Liver (tissue), 9 donors: ENCODE data around the gene ATP5F1D. TPM values are rescaled to one million over a fixed set of nuclear protein-coding genes. Genes with fewer than 3 reads are reported as not detected.

Experiments used
- DNase-seq: peaks from one replicate; pipeline ENCODE4 v3.0.0-alpha.2; 2017; ENCODE audit warnings: low spot score
- H3K27ac ChIP-seq, 2 donors: one replicate each; pipeline ENCODE4 v1.7.0; 2013; ENCODE audit warnings: inconsistent platforms in 2 of 2, low read length in 2 of 2, control low read depth in 1 of 2, low read depth in 1 of 2, mild to moderate bottlenecking in 1 of 2
- H3K27me3 ChIP-seq, 4 donors: one replicate each; pipeline versions ENCODE4 v1.6.1 to v1.7.0; 2013; ENCODE audit warnings: low read length in 3 of 4, inconsistent platforms in 1 of 4, mild to moderate bottlenecking in 1 of 4, moderate library complexity in 1 of 4; ENCODE audit not compliant: control insufficient read depth in 4 of 4, insufficient read depth in 4 of 4
- H3K36me3 ChIP-seq, 4 donors: one replicate each; pipeline versions ENCODE4 v1.6.1 to v1.7.0; 2013; ENCODE audit warnings: low read length in 3 of 4, mild to moderate bottlenecking in 3 of 4, low read depth in 1 of 4, moderate library complexity in 1 of 4; ENCODE audit not compliant: control insufficient read depth in 4 of 4, insufficient read depth in 3 of 4
- H3K4me1 ChIP-seq, 4 donors: one replicate each; pipeline versions ENCODE4 v1.6.1 to v1.7.0; 2013; ENCODE audit warnings: low read length in 3 of 4, mild to moderate bottlenecking in 3 of 4, moderate library complexity in 1 of 4; ENCODE audit not compliant: control insufficient read depth in 4 of 4, insufficient read depth in 4 of 4
- H3K4me3 ChIP-seq, 3 donors: one replicate each; pipeline versions ENCODE4 v1.6.1 to v1.7.0; 2013; ENCODE audit warnings: low read length in 3 of 3, control low read depth in 1 of 3, low read depth in 1 of 3, mild to moderate bottlenecking in 1 of 3
- H3K9ac ChIP-seq, 2 donors: one replicate each; pipeline ENCODE4 v1.7.0; 2013; ENCODE audit warnings: low read length in 2 of 2, mild to moderate bottlenecking in 2 of 2, moderate library complexity in 2 of 2, control low read depth in 1 of 2, low read depth in 1 of 2
- H3K9me3 ChIP-seq, 4 donors: one replicate each; pipeline versions ENCODE4 v1.6.1 to v1.7.0; 2013; ENCODE audit warnings: low read length in 3 of 4; ENCODE audit not compliant: control insufficient read depth in 4 of 4
- EGR1 ChIP-seq, 2 donors: IDR thresholded peaks; 2 replicates each; pipeline ENCODE4 v1.6.1; 2016 to 2018; ENCODE audit warnings: antibody characterized with exemption in 2 of 2, low read depth in 2 of 2
- FOXA1 ChIP-seq: IDR thresholded peaks from 2 replicates; pipeline ENCODE4 v1.6.1; 2016; ENCODE audit warnings: antibody characterized with exemption
- FOXA2 ChIP-seq: IDR thresholded peaks from 2 replicates; pipeline ENCODE4 v1.6.1; 2016; ENCODE audit warnings: antibody characterized with exemption
- GABPA ChIP-seq, 2 donors: IDR thresholded peaks in 1 of 2; conservative IDR thresholded peaks in 1 of 2; 2 replicates each; pipeline ENCODE4 v1.6.1; 2016; ENCODE audit warnings: antibody characterized with exemption in 2 of 2, mild to moderate bottlenecking in 1 of 2, moderate library complexity in 1 of 2
- HNF4A ChIP-seq, 2 donors: conservative IDR thresholded peaks; 2 replicates each; pipeline ENCODE4 v1.6.1; 2016; ENCODE audit warnings: antibody characterized with exemption in 2 of 2, mild to moderate bottlenecking in 2 of 2
- HNF4G ChIP-seq: IDR thresholded peaks from 2 replicates; pipeline ENCODE4 v1.6.1; 2016; ENCODE audit warnings: antibody characterized with exemption
- JUND ChIP-seq, 2 donors: IDR thresholded peaks; 2 replicates each; pipeline ENCODE4 v1.6.1; 2016; ENCODE audit warnings: antibody characterized with exemption in 2 of 2
- NR2F2 ChIP-seq: IDR thresholded peaks from 2 replicates; pipeline ENCODE4 v1.6.1; 2016; ENCODE audit warnings: antibody characterized with exemption
- RAD21 ChIP-seq, 2 donors: IDR thresholded peaks; 2 replicates each; pipeline ENCODE4 v1.6.1; 2016; ENCODE audit warnings: antibody characterized with exemption in 2 of 2, mild to moderate bottlenecking in 2 of 2
- RXRA ChIP-seq, 2 donors: IDR thresholded peaks; 2 replicates each; pipeline ENCODE4 v1.6.1; 2017 to 2018; ENCODE audit warnings: antibody characterized with exemption in 2 of 2, mild to moderate bottlenecking in 1 of 2
- SP1 ChIP-seq: IDR thresholded peaks from 2 replicates; pipeline ENCODE4 v1.6.1; 2018; ENCODE audit warnings: antibody characterized with exemption, mild to moderate bottlenecking
- TAF1 ChIP-seq: conservative IDR thresholded peaks from 2 replicates; pipeline ENCODE4 v1.6.1; 2016; ENCODE audit warnings: antibody characterized with exemption, mild to moderate bottlenecking
- YY1 ChIP-seq: IDR thresholded peaks from 2 replicates; pipeline ENCODE4 v1.6.1; 2016; ENCODE audit warnings: antibody characterized with exemption, mild to moderate bottlenecking
- ZBTB33 ChIP-seq: IDR thresholded peaks from 2 replicates; pipeline ENCODE4 v1.6.1; 2016; ENCODE audit warnings: antibody characterized with exemption
- WGBS: extraction: QIAGEN DNeasy Blood & Tissue Kit; methylation state at CpG from one replicate; pipeline ENCODE4 v1.1.7; 2013; 5-methylcytosine and 5-hydroxymethylcytosine counted together
- polyA plus RNA-seq, 2 donors: library from polyadenylated mRNA; stranded (reverse) in 1 of 2; unstranded in 1 of 2; fragments of 200-250 nt in 1 of 2; fragments of >200 nt in 1 of 2; fragmentation: Nextera tagmentation in 1 of 2; extraction: Ambion mirVana in 1 of 2; gene quantifications; one replicate each; pipeline versions ENCODE4 v1.2.1 to v1.2.3, GENCODE V29; 2013 to 2015
- total RNA-seq, 2 donors: library from RNA; depleted of rRNA; stranded (reverse); fragments of >200 nt; gene quantifications; one replicate each; pipeline ENCODE4 v1.2.3, GENCODE V29; 2014
- TF ChIP-seq, protein P1 (sequence below): IDR thresholded peaks from 2 replicates; pipeline ENCODE4 v1.6.1; 2016; ENCODE audit warnings: antibody characterized with exemption
- TF ChIP-seq, protein P2 (sequence below): IDR thresholded peaks from 2 replicates; pipeline ENCODE4 v1.6.1; 2016; ENCODE audit warnings: antibody characterized with exemption, mild to moderate bottlenecking
- TF ChIP-seq, protein P3 (sequence below): IDR thresholded peaks from 2 replicates; pipeline ENCODE4 v1.6.1; 2016; ENCODE audit warnings: antibody characterized with exemption
- donor health status: healthy.
- donor health status: healthy.
- donor health status: healthy.
- donor health status: healthy.
- donor health status: healthy.

Gene ATP5F1D
- total and polyA plus RNA-seq, 4 donors: 20.2 to 315 (median 145) TPM

DNA sequence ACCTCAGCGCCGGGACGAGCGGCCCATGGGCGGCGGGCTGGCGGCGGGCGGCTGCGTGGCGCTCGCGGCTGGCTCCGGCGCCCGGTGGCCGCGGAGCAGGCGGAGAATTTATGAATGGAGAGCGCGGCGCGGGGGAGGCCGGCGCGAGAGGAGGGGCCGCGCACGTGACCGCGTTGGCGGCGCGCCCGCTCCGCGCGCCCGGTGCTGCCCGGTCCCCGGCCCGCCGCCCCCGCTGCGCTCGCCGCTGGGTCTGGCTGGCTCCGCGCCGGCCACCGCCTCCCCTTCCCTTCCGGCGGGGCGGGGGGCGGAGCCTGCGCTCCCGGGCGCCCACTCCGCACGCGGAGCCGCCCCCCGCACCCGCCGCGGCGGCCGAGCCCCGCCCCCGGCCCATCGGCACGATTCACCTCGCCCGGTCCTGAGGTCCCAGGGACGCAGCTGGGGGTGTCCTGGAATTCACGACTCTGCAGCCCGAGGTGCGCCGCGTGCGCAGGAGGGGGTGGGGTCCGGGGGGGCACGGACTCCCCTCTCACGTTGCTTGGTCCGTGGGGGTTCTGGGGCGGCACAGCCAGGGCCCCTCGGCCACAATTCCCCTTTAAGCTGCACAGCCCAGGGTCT, 3.7 kb upstream of the ATP5F1D start, which contains the start of gene CBARP:
Gene CBARP, minus strand, starts transcription at position 252 of the 615 bp plus-strand sequence. CDS start 1,905 bp downstream, outside the sequence.
- H3K9ac ChIP-seq: no peak within 1 kb of the TSS
- no peak for DNase-seq
- WGBS: 2% methylated on average over 86 of the region's 87 CpGs
- no peaks in the 10 kb centered on the region for H3K27me3 ChIP-seq
- no peak within 1 kb of the TSS for H3K27ac ChIP-seq
- peaks cover 13 to 41% (median 22%) of the 10 kb centered on the region in 4 donors for H3K4me1 ChIP-seq
- TF ChIP-seq, protein P1, sequence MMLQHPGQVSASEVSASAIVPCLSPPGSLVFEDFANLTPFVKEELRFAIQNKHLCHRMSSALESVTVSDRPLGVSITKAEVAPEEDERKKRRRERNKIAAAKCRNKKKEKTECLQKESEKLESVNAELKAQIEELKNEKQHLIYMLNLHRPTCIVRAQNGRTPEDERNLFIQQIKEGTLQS: no peak
- no peak for TF ChIP-seq JUND (IDR thresholded peaks at IDR 0.05)
- no peak for TF ChIP-seq FOXA2
- no peak for TF ChIP-seq YY1
- TF ChIP-seq, protein P2, sequence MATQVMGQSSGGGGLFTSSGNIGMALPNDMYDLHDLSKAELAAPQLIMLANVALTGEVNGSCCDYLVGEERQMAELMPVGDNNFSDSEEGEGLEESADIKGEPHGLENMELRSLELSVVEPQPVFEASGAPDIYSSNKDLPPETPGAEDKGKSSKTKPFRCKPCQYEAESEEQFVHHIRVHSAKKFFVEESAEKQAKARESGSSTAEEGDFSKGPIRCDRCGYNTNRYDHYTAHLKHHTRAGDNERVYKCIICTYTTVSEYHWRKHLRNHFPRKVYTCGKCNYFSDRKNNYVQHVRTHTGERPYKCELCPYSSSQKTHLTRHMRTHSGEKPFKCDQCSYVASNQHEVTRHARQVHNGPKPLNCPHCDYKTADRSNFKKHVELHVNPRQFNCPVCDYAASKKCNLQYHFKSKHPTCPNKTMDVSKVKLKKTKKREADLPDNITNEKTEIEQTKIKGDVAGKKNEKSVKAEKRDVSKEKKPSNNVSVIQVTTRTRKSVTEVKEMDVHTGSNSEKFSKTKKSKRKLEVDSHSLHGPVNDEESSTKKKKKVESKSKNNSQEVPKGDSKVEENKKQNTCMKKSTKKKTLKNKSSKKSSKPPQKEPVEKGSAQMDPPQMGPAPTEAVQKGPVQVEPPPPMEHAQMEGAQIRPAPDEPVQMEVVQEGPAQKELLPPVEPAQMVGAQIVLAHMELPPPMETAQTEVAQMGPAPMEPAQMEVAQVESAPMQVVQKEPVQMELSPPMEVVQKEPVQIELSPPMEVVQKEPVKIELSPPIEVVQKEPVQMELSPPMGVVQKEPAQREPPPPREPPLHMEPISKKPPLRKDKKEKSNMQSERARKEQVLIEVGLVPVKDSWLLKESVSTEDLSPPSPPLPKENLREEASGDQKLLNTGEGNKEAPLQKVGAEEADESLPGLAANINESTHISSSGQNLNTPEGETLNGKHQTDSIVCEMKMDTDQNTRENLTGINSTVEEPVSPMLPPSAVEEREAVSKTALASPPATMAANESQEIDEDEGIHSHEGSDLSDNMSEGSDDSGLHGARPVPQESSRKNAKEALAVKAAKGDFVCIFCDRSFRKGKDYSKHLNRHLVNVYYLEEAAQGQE: no peak
- TF ChIP-seq SP1: no peak
- no peak for TF ChIP-seq FOXA1
- TF ChIP-seq EGR1 (IDR thresholded peaks at IDR 0.05; ENCODE audit: low read depth in 2 of 2): no peak
- TF ChIP-seq TAF1: no peak
- TF ChIP-seq GABPA (IDR thresholded peaks at IDR 0.05 in 1 of 2, conservative IDR thresholded peaks at IDR 0.05 in 1 of 2): no peak
- no peak for TF ChIP-seq RAD21 (IDR thresholded peaks at IDR 0.05)
- no peak for TF ChIP-seq HNF4G
- no peak for TF ChIP-seq NR2F2
- H3K4me3 ChIP-seq: peak within 1 kb of the TSS in 1 of 3 donors; percentile 54
- no peaks in the 10 kb centered on the region for H3K36me3 ChIP-seq
- no peaks in the 10 kb centered on the region for H3K9me3 ChIP-seq

- 76% methylated on average over 34 of the region's 34 CpGs for WGBS
- H3K27ac ChIP-seq: peak overlapping the region in 1 of 2 donors; percentile 57
- no peaks in the 10 kb centered on the region for H3K36me3 ChIP-seq
- H3K4me1 ChIP-seq: peaks cover 19 to 45% (median 27%) of the 10 kb centered on the region in 4 donors
- H3K9me3 ChIP-seq: no peaks in the 10 kb centered on the region
- H3K4me3 ChIP-seq: peak overlapping the region in 1 of 3 donors; percentile 54
- no peak overlapping the region for H3K9ac ChIP-seq
- H3K27me3 ChIP-seq: no peaks in the 10 kb centered on the region
- DNase-seq: no peak
- no peak for TF ChIP-seq SP1
- TF ChIP-seq ZBTB33: no peak
- no peak for TF ChIP-seq YY1
- TF ChIP-seq, protein P2: no peak
- TF ChIP-seq NR2F2: no peak
- TF ChIP-seq, protein P3, sequence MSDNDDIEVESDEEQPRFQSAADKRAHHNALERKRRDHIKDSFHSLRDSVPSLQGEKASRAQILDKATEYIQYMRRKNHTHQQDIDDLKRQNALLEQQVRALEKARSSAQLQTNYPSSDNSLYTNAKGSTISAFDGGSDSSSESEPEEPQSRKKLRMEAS: no peak
- TF ChIP-seq JUND (IDR thresholded peaks at IDR 0.05): no peak
- TF ChIP-seq, protein P1: no peak
- no peak for TF ChIP-seq RXRA (IDR thresholded peaks at IDR 0.05)
- TF ChIP-seq FOXA2: no peak
- no peak for TF ChIP-seq HNF4A (conservative IDR thresholded peaks at IDR 0.05)
- TF ChIP-seq GABPA (IDR thresholded peaks at IDR 0.05 in 1 of 2, conservative IDR thresholded peaks at IDR 0.05 in 1 of 2): no peak
Observed at GRCh38 chr19:1238369-1239303, 2.9 kb upstream of the ATP5F1D start.
